HG03045 (cell line): ENCODE results near the gene LIMK2.
"Not testable (repeated sequence)": the region's sequence is repeated elsewhere in the genome, so short reads cannot be mapped to it uniquely, and the experiment has no call there.

Experiments
- ATAC-seq: cut with Tn5 transposase; IDR thresholded peaks from one replicate; pipeline ENCODE4 v1.9.1; 2021; ENCODE audit warnings: mild to moderate bottlenecking, moderate library complexity; ENCODE audit not compliant: unreplicated experiment

LIMK2 gene

GRCh38 chr22:31241936-31242335 lies 29.8 kb downstream of the LIMK2 start:
- ATAC-seq, result no peak

- ATAC-seq, result no peak
Observed at GRCh38 chr22:31243339-31244045, 31.4 kb downstream of the LIMK2 start.

GRCh38 chr22:31244046-31244942 lies 32.2 kb downstream of the LIMK2 start:
- ATAC-seq, result no peak

GRCh38 chr22:31244943-31245451 lies 32.9 kb downstream of the LIMK2 start:
- ATAC-seq, result no peak

GRCh38 chr22:31245998-31246397 lies 33.9 kb downstream of the LIMK2 start:
- not testable (repeated sequence) for ATAC-seq

GRCh38 chr22:31246687-31247086 lies 34.6 kb downstream of the LIMK2 start:
- no peak for ATAC-seq

GRCh38 chr22:31247726-31248125 lies 35.6 kb downstream of the LIMK2 start:
- ATAC-seq, result no peak

GRCh38 chr22:31248138-31248745 lies 36.1 kb downstream of the LIMK2 start:
- no peak for ATAC-seq

- no peak for ATAC-seq
Observed at GRCh38 chr22:31248965-31249958, 37.2 kb downstream of the LIMK2 start.

- ATAC-seq, result no peak
Observed at GRCh38 chr22:31250740-31251600, 38.9 kb downstream of the LIMK2 start.

- ATAC-seq, result no peak
Observed at GRCh38 chr22:31253949-31254348, 41.9 kb downstream of the LIMK2 start.

- no peak for ATAC-seq
Observed at GRCh38 chr22:31259798-31260473, 47.8 kb downstream of the LIMK2 start.

- no peak for ATAC-seq
Observed at GRCh38 chr22:31260474-31260856, 48.4 kb downstream of the LIMK2 start.

GRCh38 chr22:31262312-31263133 lies 50.4 kb downstream of the LIMK2 start:
- no peak for ATAC-seq

GRCh38 chr22:31263896-31264640 lies 52.0 kb downstream of the LIMK2 start:
- no peak for ATAC-seq

GRCh38 chr22:31268281-31268680 lies 56.2 kb downstream of the LIMK2 start:
- no peak for ATAC-seq

GRCh38 chr22:31269892-31270579 lies 57.9 kb downstream of the LIMK2 start:
- ATAC-seq, result no peak
